ENCODE measurements around the gene CRYGA.

DNA sequence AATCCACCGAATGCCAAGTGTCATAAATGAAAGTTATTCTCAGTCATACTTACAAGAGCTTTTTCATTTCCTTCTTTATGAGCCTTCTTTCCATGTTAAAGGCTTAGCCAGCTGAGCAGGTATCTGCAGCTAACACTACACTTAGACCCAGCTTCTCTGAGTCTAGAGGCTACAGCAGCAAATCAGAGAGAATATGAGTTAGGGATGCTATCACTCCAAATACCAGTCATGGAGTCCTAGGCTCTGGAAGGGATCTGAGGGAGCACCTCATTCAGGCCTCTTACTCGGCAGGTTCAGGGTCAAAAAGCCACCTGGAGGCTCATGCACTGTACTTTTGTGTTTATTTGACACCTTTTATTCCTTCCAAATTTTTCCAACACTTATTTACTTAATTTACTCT, 23.5 kb upstream of the CRYGA start:
- TF ChIP-seq, protein P1, sequence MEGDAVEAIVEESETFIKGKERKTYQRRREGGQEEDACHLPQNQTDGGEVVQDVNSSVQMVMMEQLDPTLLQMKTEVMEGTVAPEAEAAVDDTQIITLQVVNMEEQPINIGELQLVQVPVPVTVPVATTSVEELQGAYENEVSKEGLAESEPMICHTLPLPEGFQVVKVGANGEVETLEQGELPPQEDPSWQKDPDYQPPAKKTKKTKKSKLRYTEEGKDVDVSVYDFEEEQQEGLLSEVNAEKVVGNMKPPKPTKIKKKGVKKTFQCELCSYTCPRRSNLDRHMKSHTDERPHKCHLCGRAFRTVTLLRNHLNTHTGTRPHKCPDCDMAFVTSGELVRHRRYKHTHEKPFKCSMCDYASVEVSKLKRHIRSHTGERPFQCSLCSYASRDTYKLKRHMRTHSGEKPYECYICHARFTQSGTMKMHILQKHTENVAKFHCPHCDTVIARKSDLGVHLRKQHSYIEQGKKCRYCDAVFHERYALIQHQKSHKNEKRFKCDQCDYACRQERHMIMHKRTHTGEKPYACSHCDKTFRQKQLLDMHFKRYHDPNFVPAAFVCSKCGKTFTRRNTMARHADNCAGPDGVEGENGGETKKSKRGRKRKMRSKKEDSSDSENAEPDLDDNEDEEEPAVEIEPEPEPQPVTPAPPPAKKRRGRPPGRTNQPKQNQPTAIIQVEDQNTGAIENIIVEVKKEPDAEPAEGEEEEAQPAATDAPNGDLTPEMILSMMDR (IDR thresholded peaks at IDR 0.05) = no peak
- no peak for TF ChIP-seq POLR2A (IDR thresholded peaks at IDR 0.05)

Data from body of pancreas (tissue), 4 donors.